WI38 (cell line): ENCODE data around the gene VCAM1.

ENCODE experiments used
- H3K4me3 ChIP-seq: 2 replicates; pipeline ENCODE4 v1.5.1; 2011; ENCODE audit warnings: low read depth, mild to moderate bottlenecking, control low read depth, low read length
- TF ChIP-seq, protein P1 (sequence below): IDR thresholded peaks from 2 replicates; pipeline ENCODE4 v1.5.1; 2012; ENCODE audit warnings: low read depth, mild to moderate bottlenecking, control low read depth, low read length

Gene VCAM1

DNA sequence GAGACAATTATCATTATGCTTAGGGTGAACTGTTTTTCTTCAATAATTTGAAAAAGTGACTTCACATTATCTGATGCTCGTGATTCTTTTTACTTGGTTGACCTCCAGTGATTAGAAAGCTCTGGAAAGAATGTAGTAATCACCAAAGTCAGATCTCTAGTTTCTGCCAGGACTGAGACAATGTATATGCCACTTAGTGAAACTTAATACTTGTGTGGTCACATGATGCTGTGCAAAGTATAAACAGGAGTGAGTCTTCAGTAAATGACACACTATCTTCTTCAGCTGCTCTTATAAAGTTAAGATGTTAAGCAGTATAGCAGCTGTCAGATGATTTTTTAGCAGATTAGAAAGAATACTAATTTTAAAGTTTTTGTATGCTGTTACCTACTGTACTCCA lies 17.2 kb downstream of the VCAM1 start:
- H3K4me3 ChIP-seq, result no peak overlapping the region
- TF ChIP-seq, protein P1, sequence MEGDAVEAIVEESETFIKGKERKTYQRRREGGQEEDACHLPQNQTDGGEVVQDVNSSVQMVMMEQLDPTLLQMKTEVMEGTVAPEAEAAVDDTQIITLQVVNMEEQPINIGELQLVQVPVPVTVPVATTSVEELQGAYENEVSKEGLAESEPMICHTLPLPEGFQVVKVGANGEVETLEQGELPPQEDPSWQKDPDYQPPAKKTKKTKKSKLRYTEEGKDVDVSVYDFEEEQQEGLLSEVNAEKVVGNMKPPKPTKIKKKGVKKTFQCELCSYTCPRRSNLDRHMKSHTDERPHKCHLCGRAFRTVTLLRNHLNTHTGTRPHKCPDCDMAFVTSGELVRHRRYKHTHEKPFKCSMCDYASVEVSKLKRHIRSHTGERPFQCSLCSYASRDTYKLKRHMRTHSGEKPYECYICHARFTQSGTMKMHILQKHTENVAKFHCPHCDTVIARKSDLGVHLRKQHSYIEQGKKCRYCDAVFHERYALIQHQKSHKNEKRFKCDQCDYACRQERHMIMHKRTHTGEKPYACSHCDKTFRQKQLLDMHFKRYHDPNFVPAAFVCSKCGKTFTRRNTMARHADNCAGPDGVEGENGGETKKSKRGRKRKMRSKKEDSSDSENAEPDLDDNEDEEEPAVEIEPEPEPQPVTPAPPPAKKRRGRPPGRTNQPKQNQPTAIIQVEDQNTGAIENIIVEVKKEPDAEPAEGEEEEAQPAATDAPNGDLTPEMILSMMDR, result no peak

- H3K4me3 ChIP-seq, result no peak overlapping the region
- TF ChIP-seq, protein P1, result no peak
Measured at GRCh38 chr1:100746542-100746932, 27.0 kb downstream of the VCAM1 start.

- TF ChIP-seq, protein P1, result no peak
Measured at GRCh38 chr1:100747771-100748170, 28.2 kb downstream of the VCAM1 start.

GRCh38 chr1:100750005-100750885 lies 30.7 kb downstream of the VCAM1 start:
- TF ChIP-seq, protein P1, result no peak
- no peak overlapping the region for H3K4me3 ChIP-seq

More at GRCh38 chr1:100747771-100748170, 28.2 kb downstream of the VCAM1 start:
- H3K4me3 ChIP-seq, result no peak overlapping the region

- TF ChIP-seq, protein P1, result no peak
- H3K4me3 ChIP-seq, result no peak overlapping the region
Measured at GRCh38 chr1:100752791-100753190, 33.2 kb downstream of the VCAM1 start.

DNA sequence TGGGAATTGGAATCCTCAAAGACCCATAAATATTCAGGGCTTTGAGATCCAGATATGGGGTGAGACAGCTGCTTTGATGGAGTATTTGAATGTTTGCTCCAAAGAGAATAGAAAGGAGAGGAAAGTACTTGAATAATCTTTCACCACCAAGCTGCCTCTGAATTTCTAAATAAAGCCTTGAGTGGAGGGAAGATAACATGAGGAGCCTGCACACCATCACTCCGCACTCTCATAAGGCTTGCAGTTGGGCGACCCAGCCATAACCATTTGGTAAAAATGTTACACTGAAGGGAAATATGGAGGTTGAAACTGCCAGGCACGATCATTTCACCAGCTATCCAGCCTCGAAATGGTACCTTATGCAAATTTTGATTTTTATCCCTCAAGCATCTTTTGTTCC lies 38.4 kb downstream of the VCAM1 start:
- no peak overlapping the region for H3K4me3 ChIP-seq
- TF ChIP-seq, protein P1, result no peak

DNA sequence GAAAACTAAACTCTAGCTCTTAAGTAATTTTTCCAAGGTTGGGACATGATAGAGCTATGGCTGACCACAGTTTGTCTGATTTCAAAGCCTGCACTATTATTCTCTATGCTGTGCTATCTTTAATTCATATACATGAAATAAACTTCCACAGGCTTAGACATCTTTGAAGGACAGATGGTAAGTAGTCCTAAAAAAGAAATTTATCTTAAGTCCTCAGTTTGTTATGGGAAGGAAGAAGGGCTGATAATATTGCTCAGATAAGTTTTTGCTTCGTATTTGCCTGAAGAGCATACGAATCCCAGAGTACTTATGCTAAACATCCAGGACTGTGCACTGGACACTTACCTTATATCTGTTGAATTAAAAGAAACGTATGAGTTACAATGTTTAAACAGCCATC lies 39.6 kb downstream of the VCAM1 start:
- TF ChIP-seq, protein P1, result no peak

More for the DNA sequence above, 39.6 kb downstream of the VCAM1 start:
- no peak overlapping the region for H3K4me3 ChIP-seq
